ENCODE results near the gene ACVR1B.

DNA sequence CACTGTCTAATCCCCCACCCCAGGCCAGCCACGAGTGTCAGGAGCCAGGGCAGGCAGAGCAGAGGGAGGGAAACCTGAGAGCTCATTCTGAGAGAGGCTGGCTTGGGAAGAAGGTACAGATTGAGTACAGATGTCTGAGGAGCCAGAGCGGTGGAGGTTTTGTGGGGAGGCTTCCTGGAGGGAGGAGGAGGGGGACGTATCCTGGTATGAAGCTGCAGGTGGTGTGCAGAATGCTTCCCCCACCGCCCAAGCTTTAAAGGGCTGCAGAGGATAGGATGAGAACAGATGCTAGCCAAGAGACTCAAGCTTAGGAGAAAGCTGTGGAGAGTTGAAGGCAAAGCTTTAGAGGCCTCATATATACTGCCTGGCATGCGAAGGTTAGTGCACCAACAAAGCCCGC lies 52.1 kb downstream of the ACVR1B start:
- TF ChIP-seq CTCF (conservative IDR thresholded peaks at IDR 0.05; ENCODE audit: low read depth in 2 of 2) (no peak), ETS1 (IDR thresholded peaks at IDR 0.05) (no peak), EZH2phosphoT487 (IDR thresholded peaks at IDR 0.05; ENCODE audit: unreplicated experiment) (no peak)

All from GM23338 (cell line).